AG10803 (cell line): ENCODE data around the gene PDXK.
A peak's percentile ranks its signal among the peaks of the same experiment; 100 is the strongest.

Source experiments
- DNase-seq: peaks from one replicate; pipeline ENCODE4 v3.0.0; 2010; ENCODE audit warnings: low read depth
- H3K4me3 ChIP-seq: 2 replicates; pipeline ENCODE4 v1.5.1; 2011; ENCODE audit warnings: mild to moderate bottlenecking, low read length, control low read depth
- TF ChIP-seq, protein P1 (sequence below): conservative IDR thresholded peaks from 2 replicates; pipeline ENCODE4 v1.5.1; 2011; ENCODE audit warnings: mild to moderate bottlenecking, low read length, control low read depth, inconsistent platforms

The PDXK gene

GRCh38 chr21:43767498-43767983 lies 48.6 kb downstream of the PDXK start:
- no peak for DNase-seq
- TF ChIP-seq, protein P1, sequence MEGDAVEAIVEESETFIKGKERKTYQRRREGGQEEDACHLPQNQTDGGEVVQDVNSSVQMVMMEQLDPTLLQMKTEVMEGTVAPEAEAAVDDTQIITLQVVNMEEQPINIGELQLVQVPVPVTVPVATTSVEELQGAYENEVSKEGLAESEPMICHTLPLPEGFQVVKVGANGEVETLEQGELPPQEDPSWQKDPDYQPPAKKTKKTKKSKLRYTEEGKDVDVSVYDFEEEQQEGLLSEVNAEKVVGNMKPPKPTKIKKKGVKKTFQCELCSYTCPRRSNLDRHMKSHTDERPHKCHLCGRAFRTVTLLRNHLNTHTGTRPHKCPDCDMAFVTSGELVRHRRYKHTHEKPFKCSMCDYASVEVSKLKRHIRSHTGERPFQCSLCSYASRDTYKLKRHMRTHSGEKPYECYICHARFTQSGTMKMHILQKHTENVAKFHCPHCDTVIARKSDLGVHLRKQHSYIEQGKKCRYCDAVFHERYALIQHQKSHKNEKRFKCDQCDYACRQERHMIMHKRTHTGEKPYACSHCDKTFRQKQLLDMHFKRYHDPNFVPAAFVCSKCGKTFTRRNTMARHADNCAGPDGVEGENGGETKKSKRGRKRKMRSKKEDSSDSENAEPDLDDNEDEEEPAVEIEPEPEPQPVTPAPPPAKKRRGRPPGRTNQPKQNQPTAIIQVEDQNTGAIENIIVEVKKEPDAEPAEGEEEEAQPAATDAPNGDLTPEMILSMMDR = no peak

GRCh38 chr21:43767984-43768867 lies 49.3 kb downstream of the PDXK start:
- TF ChIP-seq, protein P1 = no peak
- peak; percentile 66 for DNase-seq
- H3K4me3 ChIP-seq = no peak overlapping the region

More at GRCh38 chr21:43767498-43767983, 48.6 kb downstream of the PDXK start:
- H3K4me3 ChIP-seq = no peak overlapping the region

GRCh38 chr21:43768868-43769167 lies 49.9 kb downstream of the PDXK start:
- no peak for DNase-seq
- no peak overlapping the region for H3K4me3 ChIP-seq

DNA sequence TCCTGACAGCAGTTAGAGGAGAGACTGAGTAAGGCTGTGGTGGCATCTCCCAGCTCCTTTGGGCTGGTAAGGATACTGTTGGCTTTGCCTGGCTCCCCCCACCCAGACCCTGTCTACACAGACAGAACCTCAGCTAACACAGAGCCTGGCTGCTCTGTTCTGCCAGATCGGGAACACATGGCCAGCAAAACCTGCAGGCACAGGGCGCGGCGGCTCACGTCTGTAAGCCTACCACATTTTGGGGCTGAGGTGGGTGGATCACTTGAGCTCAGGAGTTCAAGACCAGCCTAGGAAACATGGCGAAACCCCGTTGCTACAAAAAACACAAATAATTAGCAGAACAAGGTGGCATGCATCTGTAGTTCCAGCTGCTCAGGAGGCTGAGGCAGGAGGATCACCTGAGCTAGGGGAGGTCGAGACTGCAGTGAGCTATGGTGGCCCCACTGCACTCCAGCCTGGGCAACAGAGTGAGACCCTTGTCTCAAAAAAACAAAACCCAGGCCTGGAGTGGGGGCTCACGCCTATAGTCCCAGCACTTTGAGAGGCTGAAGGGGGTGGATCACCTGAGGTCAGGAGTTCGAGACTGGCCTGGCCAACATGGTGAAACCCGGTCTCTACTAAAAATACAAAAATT lies 50.5 kb downstream of the PDXK start:
- no peak for DNase-seq
- H3K4me3 ChIP-seq = no peak overlapping the region
- TF ChIP-seq, protein P1 = no peak

More at GRCh38 chr21:43768868-43769167, 49.9 kb downstream of the PDXK start:
- TF ChIP-seq, protein P1 = no peak

GRCh38 chr21:43770066-43770655 lies 51.2 kb downstream of the PDXK start:
- no peak overlapping the region for H3K4me3 ChIP-seq
- TF ChIP-seq, protein P1 = no peak
- DNase-seq = no peak

DNA sequence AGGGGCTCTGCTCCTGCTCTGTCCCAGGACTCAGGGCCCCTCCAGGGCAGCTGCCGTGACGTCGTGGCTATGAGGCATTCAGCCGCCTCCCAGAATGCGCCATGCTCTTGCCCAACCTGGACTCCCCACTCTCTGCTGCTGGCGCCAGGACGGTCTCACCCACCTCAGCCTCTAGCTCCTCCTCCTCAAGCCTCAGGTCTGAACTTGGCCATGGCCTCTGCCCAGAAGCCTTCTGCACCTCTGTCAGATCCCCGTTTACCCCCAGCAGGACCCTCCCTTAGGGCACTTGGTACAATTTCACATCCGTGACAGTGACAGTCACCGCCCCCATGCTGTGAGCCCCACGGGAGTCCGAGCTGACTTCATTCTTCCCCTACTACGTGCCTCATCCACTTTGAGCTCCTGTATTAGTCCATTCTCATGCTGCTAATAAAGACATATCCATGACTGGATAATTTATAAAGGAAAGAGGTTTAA lies 52.3 kb downstream of the PDXK start:
- H3K4me3 ChIP-seq = no peak overlapping the region
- TF ChIP-seq, protein P1 = no peak
- DNase-seq = no peak
